Activated CD8-positive, alpha-beta memory T cell treated with anti-CD3 and anti-CD28 coated beads, Interleukin-2, amount 50 U/mL, for 1 hour (primary cell): ENCODE data around the gene UBE3B.

ENCODE experiments used
- DNase-seq: peaks from one replicate; pipeline ENCODE4 v3.0.0-alpha.2; 2020; ENCODE audit errors: extremely low read depth

Gene UBE3B

DNA sequence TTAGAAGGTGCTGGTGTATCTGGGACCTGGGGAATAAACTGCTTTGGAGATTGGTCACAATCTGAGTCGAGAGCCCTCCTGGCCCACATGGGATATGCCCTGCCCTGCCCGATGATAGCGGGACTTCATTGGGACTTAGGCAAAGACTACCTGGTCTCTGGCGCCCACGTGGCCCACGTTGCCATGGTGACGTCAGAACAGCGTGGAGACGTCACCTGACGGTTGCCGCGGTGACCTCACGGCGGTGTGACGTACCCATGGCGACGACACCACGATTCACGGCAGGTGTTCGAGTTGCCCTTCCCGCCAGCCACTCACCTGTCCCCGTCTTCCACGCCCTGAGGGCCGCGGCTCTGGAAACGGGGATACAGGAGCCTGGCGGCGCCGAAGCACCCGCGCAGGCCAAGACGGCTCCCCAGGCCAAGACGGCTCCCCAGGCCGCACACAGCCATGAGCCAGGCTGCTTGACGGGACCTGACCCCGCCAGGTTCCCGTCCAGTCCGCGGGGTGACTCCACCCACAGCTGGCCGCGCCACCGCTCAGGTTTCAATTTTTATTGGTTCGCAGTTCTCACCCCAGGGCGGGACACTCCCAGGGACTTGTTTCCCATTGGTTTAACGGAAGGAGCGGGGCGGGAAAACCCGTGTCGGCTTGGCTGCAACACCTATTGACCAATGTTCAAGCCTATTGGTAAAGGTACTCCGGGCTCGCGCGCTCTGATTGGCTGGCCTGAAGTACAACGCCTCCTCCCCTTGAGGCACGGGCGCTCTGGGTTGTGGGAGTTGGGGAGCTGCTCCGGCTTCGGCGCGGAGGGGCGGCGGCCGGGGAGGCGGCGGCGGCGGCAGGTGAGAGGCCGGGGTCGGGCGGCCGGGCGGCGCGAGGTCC, 95.8 kb downstream of the UBE3B start, which contains the start of the genes MMAB and MVK:
TSS of gene MMAB (minus strand) at position 476 of the 885 bp plus-strand sequence. CDS start at position 452, 24 bp downstream.
TSS of gene MVK (plus strand) at position 766 of the 885 bp plus-strand sequence. CDS start 1,029 bp downstream, outside the sequence.
- peak; percentile 98 for DNase-seq

DNA sequence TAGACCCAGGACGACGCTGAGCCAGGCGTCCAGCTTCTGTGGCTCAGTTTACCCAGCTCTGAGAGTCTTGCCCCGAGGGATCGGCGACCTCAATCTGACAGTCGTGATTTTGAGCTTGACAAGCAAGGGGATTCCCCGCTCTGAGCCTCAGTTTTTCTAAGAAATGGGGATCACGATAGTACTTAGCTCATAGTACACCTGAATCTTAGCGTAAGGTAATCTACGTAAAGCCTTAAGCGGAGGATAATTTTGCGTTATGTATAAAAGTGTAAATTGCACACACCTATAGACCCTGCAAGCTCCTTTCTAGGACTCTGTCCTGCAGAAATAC, 96.4 kb downstream of the UBE3B start:
- DNase-seq: no peak

DNA sequence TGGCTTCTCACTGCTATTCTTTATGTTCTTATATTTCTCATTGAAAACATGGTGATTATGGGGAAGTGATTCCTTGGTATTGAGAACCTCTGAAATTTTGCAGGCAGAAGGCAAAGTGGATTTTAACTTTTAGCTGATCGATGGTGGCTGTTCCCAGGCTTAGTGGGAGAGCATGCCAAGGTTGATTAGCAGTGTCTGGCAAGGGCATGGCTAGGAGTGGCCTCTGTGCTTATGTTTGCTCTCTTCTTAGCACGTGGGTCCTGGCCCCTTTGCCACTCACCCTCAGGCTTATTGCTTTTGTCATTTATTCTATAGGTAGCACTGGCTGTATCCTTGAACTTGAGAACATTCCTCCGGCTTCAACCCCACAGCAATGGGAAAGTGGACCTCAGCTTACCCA, 98.2 kb downstream of the UBE3B start:
- DNase-seq: no peak

DNA sequence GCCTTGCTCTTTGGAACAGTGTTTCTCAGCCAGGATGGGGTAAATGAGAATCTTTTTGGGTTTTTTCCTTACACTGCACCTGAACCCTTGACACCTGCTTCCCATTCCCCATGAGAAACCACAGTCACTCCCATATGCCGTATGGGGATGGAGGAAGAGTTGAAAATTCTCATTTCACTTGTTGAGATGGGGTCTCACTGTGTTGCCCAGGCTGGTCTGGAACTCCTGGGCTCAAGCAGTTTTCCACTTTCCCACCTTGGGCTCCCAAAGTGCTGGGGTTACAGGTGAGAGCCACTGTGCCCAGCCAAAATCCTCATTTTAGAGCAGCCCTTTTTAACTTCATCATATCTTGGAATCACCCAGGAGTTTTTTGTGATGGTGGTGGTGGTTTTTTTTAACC, 99.9 kb downstream of the UBE3B start:
- no peak for DNase-seq

DNA sequence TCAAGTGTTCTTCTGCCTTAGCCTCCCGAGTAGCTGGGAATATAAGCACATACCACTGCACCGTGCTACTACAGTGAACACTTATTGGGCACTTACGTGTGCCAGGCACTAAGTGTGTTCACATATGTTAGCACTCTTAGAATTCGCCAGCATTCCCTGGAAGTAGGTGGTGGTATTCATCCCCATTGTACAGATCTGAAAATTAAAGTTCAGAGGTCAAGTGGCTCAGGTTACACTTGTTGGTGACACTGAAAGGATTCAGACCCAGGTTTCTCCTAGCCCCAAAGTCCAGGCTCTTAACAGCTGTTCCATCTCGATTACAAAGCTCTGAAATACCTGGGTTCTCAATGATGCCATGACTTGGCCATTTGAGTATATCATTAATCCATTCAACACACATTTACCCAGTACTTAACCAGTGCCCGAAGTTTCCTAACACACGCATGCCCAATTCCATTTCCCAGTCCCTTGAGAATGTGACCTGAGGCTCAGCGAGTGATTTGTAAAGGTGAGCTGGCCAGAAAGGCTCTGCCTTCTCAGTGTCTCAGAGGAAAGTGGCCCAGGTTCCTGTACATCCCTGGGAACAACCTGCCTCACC, 101.0 kb downstream of the UBE3B start:
- DNase-seq: no peak

DNA sequence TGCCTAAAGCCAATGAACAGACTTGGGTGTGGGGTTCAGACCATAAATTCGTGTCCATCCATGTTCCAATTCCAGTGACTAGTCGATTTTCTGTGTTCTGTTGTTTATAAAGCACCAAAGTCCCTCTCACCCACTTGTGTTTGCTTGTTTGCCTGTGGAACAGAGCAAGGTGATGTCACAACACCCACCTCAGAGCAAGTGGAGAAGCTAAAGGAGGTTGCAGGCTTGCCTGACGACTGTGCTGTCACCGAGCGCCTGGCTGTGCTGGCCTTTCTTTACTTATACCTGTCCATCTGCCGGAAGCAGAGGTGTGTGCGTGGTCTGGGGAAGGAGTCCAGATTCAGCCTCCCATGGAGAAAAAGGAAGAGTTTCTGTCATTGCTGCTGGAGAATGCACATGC, 102.2 kb downstream of the UBE3B start:
- no peak for DNase-seq

DNA sequence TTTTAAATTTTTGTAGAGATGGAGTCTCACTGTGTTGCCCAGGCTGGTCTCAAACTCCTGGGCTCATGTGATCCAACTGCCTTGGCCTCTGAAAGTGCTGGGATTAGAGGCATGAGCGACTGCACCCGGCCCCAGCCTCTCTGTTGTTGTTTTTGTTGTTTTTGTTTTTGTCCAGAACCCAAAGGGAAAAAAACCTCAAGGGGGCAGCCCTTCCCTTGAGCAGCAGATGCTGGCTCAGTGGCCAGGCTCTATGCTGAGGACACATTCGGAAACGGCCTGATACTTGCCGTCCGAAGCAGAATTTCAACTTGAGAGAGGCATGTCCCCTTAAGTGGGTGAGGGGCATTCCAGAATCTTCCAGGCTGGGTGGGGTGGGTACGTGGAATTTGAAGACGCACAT, 102.8 kb downstream of the UBE3B start:
- DNase-seq: no peak

DNA sequence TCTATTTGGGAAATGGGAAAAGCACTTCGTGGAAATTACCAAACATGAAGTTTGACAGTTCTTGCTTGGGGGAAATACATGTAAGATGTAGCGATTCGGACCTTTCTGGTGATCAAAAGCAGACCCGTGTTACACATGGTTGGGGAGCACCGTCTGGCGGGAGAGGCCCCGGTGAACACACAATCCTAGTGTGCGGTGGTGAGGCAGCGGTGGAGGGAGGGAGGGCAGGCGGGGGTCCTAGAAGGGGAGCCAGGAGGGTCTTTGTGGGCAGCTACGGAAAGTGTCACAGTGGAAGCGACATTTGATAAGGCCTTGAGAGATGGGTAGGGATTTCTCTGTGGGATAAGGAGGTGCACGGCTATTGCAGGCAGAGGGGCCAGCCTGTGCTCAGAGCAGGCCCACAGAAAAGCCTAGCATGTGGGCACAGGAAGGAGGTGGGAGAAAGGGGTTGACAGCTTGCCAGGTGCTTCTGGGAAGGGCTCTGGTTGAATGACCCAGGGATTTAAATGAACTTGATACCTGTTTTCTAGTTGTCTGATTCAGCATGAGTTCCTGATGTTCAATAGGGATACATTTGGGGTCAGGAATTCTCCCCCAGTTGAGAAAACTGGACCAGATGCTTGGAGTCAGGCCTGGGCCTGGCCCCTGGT, 103.4 kb downstream of the UBE3B start:
- no peak for DNase-seq

DNA sequence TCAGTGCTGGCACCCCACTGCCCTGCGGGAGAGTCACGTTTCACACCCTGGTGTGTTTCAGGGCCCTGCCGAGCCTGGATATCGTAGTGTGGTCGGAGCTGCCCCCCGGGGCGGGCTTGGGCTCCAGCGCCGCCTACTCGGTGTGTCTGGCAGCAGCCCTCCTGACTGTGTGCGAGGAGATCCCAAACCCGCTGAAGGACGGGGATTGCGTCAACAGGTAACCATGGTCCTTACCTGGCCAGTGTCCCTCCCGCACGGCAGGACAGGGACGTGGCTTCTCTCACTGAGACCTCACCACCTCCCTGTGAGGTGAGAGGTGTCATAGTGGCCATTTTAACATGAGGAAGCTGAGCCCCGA, 103.9 kb downstream of the UBE3B start:
- no peak for DNase-seq

DNA sequence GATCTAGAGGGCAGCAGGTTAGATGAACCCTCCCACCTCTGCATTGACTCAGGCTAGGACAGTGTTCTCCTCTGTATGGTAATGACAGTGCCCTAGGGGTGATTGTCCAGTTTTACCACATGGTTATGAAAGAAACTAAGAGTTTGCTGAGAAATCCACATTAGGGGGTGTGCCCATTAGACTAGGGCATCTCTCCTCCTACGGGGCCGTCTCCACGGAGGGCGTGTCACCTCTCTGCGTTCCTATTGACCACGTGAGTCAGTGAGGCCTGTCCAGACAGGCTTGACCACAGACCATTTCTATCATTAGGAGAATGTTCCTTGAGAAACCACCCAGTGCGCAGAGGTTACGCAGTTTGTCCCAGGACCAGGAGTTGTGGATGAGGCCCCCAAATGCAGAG, 104.4 kb downstream of the UBE3B start:
- DNase-seq: no peak

DNA sequence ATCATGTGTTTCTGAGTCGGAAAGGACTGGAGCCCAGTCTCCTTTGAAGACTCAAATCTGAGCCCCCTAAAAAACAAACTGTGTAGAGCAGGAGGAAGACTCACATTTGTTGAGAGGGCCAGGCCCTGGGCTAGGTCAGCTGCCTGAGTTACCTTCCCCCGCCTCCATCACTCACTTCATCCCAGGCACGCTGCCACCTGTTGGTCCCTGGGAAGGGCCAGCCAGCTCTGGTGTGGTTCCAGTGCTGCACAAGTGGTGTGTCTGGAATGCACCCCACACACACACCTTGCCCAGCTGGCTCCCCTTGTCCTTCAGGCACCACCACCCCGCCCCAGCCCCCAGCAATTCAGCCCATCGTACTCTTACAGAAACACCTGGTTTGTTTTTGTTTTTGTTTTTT, 105.2 kb downstream of the UBE3B start:
- DNase-seq: no peak

DNA sequence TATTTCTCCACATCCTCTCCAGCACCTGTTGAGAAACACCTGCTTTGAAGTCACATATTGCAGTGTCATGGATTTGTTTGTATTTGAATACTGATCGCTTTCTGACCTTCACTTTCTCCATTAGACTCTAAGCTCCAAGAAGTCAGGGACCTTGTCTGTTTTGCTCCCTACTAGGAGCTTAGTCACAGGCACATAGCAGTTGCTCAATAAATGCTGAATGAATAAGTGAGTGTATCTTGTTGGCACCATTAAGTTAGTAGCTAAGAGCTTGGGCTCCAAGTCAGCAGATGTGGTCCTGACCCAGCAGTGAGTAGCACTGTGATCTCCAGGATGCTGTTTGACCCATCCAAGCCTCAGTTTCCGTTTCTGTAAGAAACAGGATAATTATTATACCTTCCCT, 106.3 kb downstream of the UBE3B start:
- DNase-seq: no peak
